Osteocyte (in vitro differentiated cells): ENCODE measurements around the gene UBE2O. TPM values are rescaled to one million over a fixed set of nuclear protein-coding genes. Genes with fewer than 3 reads are reported as not detected.

Source experiments
- DNase-seq: peaks from one replicate; pipeline ENCODE4 v3.0.0; 2021; ENCODE audit warnings: mixed read lengths; ENCODE audit not compliant: unreplicated experiment; ENCODE audit errors: extremely low spot score
- H3K27ac Mint-ChIP-seq: one replicate; pipeline ENCODE4 v1.8.0; 2021; ENCODE audit warnings: mild to moderate bottlenecking, mixed read lengths; ENCODE audit not compliant: unreplicated experiment
- H3K27me3 Mint-ChIP-seq: one replicate; pipeline ENCODE4 v1.8.0; 2021; ENCODE audit warnings: mixed read lengths; ENCODE audit not compliant: unreplicated experiment
- H3K36me3 Mint-ChIP-seq: one replicate; pipeline ENCODE4 v1.8.0; 2021; ENCODE audit warnings: mixed read lengths; ENCODE audit not compliant: unreplicated experiment
- H3K4me1 Mint-ChIP-seq: one replicate; pipeline ENCODE4 v1.8.0; 2021; ENCODE audit warnings: mixed read lengths; ENCODE audit not compliant: unreplicated experiment
- H3K4me3 Mint-ChIP-seq: one replicate; pipeline ENCODE4 v1.8.0; 2021; ENCODE audit warnings: mild to moderate bottlenecking, moderate library complexity, mixed read lengths; ENCODE audit not compliant: unreplicated experiment
- H3K9me3 Mint-ChIP-seq: one replicate; pipeline ENCODE4 v1.8.0; 2021; ENCODE audit warnings: mixed read lengths; ENCODE audit not compliant: unreplicated experiment
- CTCF ChIP-seq: fragments of 200-600 bp; sonication (generic); IDR thresholded peaks from 2 replicates; pipeline ENCODE4 v1.5.0; 2021; ENCODE audit warnings: antibody characterized with exemption, mild to moderate bottlenecking, moderate library complexity
- total RNA-seq: library from RNA; stranded (reverse); gene quantifications from 2 replicates; pipeline ENCODE4 v1.2.1, GENCODE V29; 2021

The UBE2O gene
- total RNA-seq, 1 donor from 2014 or later: 30.7 TPM

- no peak for TF ChIP-seq CTCF
- Mint-ChIP-seq H3K27ac (no peak overlapping the region), H3K36me3 (peaks cover 6% of the 10 kb centered on the region), H3K4me1 (peaks cover 26% of the 10 kb centered on the region), H3K4me3 (no peak overlapping the region), H3K27me3 (no peaks in the 10 kb centered on the region), H3K9me3 (no peaks in the 10 kb centered on the region)
- DNase-seq: no peak
Measured at GRCh38 chr17:76439314-76439928, 13.5 kb downstream of the UBE2O start.

GRCh38 chr17:76438906-76439305, 14.0 kb downstream of the UBE2O start:
- H3K9me3 Mint-ChIP-seq: no peaks in the 10 kb centered on the region
- no peak overlapping the region for H3K4me3 Mint-ChIP-seq
- H3K36me3 Mint-ChIP-seq: peaks cover 6% of the 10 kb centered on the region
- no peak overlapping the region for H3K27ac Mint-ChIP-seq
- peaks cover 23% of the 10 kb centered on the region for H3K4me1 Mint-ChIP-seq
- DNase-seq: no peak
- TF ChIP-seq CTCF: no peak
- H3K27me3 Mint-ChIP-seq: no peaks in the 10 kb centered on the region

- Mint-ChIP-seq H3K27me3 (no peaks in the 10 kb centered on the region), H3K4me3 (no peak overlapping the region)
- no peak for TF ChIP-seq CTCF
Measured at GRCh38 chr17:76437467-76438402, 15.2 kb downstream of the UBE2O start.

GRCh38 chr17:76435751-76436150, 17.2 kb downstream of the UBE2O start:
- peaks cover 11% of the 10 kb centered on the region for H3K4me1 Mint-ChIP-seq
- peaks cover 6% of the 10 kb centered on the region for H3K36me3 Mint-ChIP-seq
- no peak for TF ChIP-seq CTCF
- H3K27ac Mint-ChIP-seq: no peak overlapping the region
- H3K4me3 Mint-ChIP-seq: no peak overlapping the region
- no peak for DNase-seq
- H3K9me3 Mint-ChIP-seq: no peaks in the 10 kb centered on the region
- no peaks in the 10 kb centered on the region for H3K27me3 Mint-ChIP-seq

More at GRCh38 chr17:76437467-76438402, 15.2 kb downstream of the UBE2O start:
- Mint-ChIP-seq H3K4me1 (peaks cover 15% of the 10 kb centered on the region), H3K9me3 (no peaks in the 10 kb centered on the region), H3K36me3 (peaks cover 6% of the 10 kb centered on the region), H3K27ac (no peak overlapping the region)
- no peak for DNase-seq

- H3K27ac Mint-ChIP-seq: no peak overlapping the region
- peaks cover 13% of the 10 kb centered on the region for H3K4me1 Mint-ChIP-seq
- no peak for TF ChIP-seq CTCF
- H3K36me3 Mint-ChIP-seq: peaks cover 10% of the 10 kb centered on the region
- H3K27me3 Mint-ChIP-seq: no peaks in the 10 kb centered on the region
- no peak for DNase-seq
- H3K9me3 Mint-ChIP-seq: no peaks in the 10 kb centered on the region
- no peak overlapping the region for H3K4me3 Mint-ChIP-seq
Measured at GRCh38 chr17:76434870-76435269, 18.1 kb downstream of the UBE2O start.
